GM20000 (cell line): Measurements from ENCODE around the gene PGM3.

Experiments used
- DNase-seq: peaks from one replicate; pipeline ENCODE4 v3.0.0; 2012; ENCODE audit warnings: low spot score
- CTCF ChIP-seq: IDR thresholded peaks from 2 replicates; pipeline ENCODE4 v1.5.1; 2012; ENCODE audit warnings: mild to moderate bottlenecking, control low read depth; ENCODE audit errors: extremely low read depth, missing control alignments

The PGM3 gene

GRCh38 chr6:83132121-83132520 lies 60.9 kb downstream of the PGM3 start:
- no peak for TF ChIP-seq CTCF

GRCh38 chr6:83127976-83128375 lies 65.1 kb downstream of the PGM3 start:
- no peak for DNase-seq
- TF ChIP-seq CTCF = no peak

More at GRCh38 chr6:83132121-83132520, 60.9 kb downstream of the PGM3 start:
- DNase-seq = no peak

- TF ChIP-seq CTCF = no peak
- no peak for DNase-seq
These were observed 65.8 kb downstream of the PGM3 start for GRCh38 chr6:83127258-83127657.

GRCh38 chr6:83126807-83127206 lies 66.3 kb downstream of the PGM3 start:
- DNase-seq = no peak
- no peak for TF ChIP-seq CTCF

- no peak for DNase-seq
- TF ChIP-seq CTCF = no peak
These were observed 66.8 kb downstream of the PGM3 start for GRCh38 chr6:83126223-83126622.

- DNase-seq = no peak
- no peak for TF ChIP-seq CTCF
These were observed 67.6 kb downstream of the PGM3 start for GRCh38 chr6:83125425-83125824.

- TF ChIP-seq CTCF = no peak
- DNase-seq = no peak
These were observed 68.5 kb downstream of the PGM3 start for GRCh38 chr6:83124553-83124952.
